ENCODE data around the gene GLS.

DNA sequence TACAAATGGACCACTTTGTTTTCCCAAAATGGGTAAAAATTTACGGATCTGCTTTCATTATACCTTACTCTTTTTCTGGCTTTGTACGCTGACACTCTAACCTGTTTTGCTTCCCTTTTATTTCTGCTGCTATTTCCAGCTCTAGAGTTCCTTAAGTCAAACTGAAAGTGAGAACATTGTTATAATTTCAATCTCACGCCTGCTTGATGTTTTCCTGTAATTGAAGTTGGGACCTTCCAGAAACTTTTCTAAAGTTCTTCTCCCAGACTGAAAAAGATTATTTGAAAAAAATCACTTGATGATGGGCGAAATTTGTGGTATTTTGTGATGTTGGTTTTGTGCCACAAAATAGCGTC is 1.8 kb downstream of the GLS start:
- TF ChIP-seq, protein P1, sequence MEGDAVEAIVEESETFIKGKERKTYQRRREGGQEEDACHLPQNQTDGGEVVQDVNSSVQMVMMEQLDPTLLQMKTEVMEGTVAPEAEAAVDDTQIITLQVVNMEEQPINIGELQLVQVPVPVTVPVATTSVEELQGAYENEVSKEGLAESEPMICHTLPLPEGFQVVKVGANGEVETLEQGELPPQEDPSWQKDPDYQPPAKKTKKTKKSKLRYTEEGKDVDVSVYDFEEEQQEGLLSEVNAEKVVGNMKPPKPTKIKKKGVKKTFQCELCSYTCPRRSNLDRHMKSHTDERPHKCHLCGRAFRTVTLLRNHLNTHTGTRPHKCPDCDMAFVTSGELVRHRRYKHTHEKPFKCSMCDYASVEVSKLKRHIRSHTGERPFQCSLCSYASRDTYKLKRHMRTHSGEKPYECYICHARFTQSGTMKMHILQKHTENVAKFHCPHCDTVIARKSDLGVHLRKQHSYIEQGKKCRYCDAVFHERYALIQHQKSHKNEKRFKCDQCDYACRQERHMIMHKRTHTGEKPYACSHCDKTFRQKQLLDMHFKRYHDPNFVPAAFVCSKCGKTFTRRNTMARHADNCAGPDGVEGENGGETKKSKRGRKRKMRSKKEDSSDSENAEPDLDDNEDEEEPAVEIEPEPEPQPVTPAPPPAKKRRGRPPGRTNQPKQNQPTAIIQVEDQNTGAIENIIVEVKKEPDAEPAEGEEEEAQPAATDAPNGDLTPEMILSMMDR (conservative IDR thresholded peaks at IDR 0.05 in 1 of 2, IDR thresholded peaks at IDR 0.05 in 1 of 2; ENCODE audit: extremely low read depth in 1 of 2, insufficient read depth in 1 of 2, low read depth in 1 of 2, low read length in 2 of 2): no peak
- no peak for TF ChIP-seq EZH2 (IDR thresholded peaks at IDR 0.05; ENCODE audit: borderline replicate concordance, low read length)
